ENCODE data around the gene TRIM47.
"Not testable (repeated sequence)": the region's sequence is repeated elsewhere in the genome, so short reads cannot be mapped to it uniquely, and the experiment has no call there.

TRIM47 gene

DNA sequence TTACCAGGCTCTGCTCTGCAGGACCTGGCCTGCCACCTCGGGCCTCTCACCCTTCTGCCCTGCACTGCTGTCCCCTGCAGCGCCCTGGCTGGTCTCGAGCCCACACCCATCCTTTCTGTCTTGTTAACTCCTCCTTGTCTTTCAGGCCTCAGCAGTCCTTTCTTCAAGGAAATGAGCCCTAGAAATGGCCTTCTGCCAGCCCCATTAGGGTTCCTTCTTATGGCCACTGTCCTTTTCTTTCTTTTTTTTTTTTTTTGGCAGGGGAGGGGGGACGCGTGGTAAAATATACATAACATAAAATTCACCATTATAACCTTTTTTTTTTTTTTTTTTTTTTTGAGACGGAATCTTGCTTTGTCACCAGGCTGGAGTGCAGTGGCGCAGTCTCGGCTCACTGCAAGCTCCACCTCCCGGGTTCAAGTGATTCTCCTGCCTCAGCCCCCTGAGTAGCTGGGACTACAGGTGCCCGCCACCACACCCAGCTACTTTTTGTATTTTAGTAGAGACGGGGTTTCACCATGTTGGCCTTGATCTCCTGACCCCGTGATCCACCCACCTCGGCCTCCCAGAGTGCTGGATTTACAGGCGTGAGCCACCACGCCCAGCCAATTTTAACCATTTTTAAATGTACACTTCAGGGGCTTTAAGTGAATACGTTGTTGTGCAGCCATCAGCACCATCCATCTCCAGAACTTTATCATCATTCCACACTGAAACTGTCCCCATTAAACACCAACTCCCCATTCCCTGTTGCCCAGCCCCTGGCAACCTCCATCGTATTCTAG, 12.8 kb downstream of the TRIM47 start:
- DNase-seq: not testable (repeated sequence)

DNA sequence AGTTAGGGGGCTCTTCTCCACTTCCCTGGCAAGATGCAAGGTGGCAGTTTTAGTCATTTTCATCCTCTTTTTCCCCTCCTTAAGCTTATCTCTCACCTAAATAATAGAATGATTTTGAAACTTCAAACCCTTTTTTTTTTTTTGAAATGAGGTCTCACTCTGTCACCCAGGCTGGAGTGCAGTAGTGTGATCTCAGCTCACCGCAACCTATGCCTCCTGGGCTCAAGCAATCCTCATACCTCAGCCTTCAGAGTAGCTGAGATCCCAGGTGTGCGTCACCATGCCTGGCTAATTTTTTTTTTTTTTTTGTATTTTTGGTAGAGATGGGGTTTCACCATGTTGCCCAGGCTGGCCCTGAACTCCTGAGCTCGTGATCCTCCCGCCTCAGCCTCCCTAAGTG, 13.5 kb downstream of the TRIM47 start:
- peak; percentile 38 for DNase-seq

- DNase-seq: peak; percentile 68
Observed at GRCh38 chr17:75864448-75864871, 13.9 kb downstream of the TRIM47 start.

DNA sequence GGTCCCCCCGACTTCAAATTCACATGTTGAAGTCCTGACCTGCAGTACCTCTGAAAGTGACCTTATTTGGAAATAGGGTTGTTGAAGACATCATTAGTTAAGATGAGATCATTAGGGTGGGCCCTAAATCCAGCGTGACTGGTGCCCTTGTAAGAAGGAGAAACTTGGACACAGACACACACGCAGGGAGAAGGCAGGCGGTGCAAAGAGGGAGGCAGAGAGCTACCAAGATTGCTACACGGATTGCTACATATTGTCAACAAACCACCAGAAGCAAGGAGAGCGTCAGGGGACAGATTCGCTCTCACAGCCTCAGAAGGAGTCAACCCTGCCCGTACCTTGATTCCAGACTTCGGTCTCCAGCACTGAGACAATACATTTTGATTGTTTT, 16.5 kb downstream of the TRIM47 start:
- no peak for DNase-seq

DNA sequence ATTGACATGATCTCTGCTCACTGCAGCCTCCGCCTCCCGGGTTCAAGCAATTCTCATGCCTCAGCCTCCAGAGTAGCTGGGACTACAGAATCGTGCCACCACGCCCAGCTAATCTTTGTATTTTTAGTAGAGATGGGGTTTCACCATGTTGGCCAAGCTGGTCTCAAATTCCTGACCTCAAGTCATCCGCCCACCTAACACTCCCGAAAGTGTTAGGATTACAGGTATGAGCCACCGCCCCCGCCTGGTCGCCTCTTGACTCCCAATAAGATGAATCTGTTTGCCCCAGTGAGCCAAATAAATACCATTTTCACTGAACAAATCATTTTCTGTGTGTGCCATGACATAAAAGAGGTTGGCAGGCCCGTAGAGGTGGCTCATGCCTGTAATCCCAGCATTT, 19.0 kb downstream of the TRIM47 start:
- DNase-seq: not testable (repeated sequence)

- no peak for DNase-seq
Observed at GRCh38 chr17:75856062-75856756, 22.2 kb downstream of the TRIM47 start.

GRCh38 chr17:75855310-75856061, 22.9 kb downstream of the TRIM47 start, which contains the start of gene WBP2:
WBP2 (minus strand) TSS chr17:75855335; CDS start chr17:75855297, 38 bp downstream.
- peak; percentile 100 for DNase-seq

GRCh38 chr17:75854881-75855309, 23.5 kb downstream of the TRIM47 start:
- no peak for DNase-seq

DNA sequence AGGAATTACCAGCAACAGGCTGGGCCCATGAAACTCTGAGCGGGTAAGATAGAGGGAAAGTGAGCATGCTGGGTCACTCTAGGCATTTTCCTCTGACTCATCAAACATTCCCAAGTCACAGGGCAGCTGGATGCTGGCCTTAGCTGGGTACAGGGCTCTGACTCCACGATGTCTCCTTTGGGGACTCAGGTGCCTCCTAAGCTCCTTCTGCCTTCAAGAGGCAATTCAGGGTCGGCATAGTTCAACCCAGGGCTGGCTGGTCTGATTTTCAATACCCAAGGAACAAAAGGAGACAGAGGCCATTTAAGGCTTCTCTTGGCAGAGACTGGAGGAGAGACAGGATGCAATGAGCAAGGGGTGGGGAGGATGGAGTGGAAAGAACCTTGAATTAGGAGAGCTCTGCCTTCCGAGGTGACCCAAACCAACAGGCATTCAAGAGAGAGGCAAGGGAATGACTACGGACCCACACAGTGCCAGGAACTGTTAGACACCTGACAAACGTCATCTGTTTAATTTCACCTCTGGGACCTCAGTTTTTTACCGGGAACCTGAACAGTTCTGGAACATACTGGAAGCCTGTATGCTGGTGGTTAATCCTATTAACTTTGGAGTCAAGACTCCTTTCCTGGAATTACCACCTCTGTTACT, 24.2 kb downstream of the TRIM47 start:
- no peak for DNase-seq

DNA sequence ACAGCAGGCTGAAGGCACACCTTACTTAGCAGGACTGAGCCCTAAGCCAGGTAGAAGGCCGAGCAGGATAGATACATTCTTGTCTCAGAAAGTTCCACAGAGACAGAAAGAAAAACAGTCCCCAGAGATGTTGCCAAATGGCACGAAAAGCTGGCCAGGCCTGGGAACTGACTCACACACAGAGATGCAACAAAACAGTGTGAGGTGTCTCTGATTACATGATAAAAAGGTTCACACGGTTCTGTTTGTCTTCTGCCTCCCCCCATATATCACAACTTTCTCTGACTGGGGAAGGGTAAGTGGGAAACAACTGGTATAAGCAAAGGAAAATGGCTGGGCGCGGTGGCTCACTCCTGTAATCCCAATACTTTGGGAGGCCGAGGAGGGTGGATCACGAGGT, 24.9 kb downstream of the TRIM47 start:
- no peak for DNase-seq

- DNase-seq: not testable (repeated sequence)
Observed at GRCh38 chr17:75851693-75851991, 26.7 kb downstream of the TRIM47 start.

DNA sequence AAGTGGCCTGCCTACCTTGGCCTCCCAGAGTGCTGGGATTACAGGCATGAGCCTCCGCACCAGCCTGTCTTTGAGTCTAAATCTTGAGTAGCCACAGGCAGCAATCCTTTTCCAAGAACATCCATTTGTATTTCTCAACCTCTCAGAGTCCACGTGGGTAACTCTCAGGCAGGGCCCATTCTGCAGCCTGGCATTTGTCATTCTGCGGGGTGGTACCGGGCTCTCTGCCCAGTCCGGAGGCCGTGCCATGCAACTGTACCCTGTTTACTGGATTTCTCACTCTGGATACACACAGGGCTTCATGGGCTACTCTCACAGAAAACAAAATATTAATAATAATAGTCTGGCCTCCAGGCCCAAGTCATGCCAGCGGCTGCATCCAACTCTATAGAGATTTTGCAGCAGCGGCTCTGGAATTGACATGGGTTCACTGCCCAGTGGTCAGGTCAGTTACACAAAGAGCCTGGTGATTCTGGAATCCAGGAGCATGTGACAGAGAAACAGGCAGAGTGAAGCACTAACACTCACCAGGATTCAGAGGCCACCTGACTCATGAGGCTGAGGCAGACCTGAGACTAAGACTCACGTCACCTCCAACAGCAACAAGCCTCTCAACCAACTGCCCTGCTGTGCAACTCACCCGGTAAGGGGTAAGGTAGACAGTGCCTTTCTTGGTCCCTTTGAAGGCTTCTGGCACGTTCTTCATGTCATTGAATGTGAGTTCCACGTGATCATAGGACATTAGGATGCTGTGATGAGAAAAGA, 27.3 kb downstream of the TRIM47 start:
- no peak for DNase-seq

DNA sequence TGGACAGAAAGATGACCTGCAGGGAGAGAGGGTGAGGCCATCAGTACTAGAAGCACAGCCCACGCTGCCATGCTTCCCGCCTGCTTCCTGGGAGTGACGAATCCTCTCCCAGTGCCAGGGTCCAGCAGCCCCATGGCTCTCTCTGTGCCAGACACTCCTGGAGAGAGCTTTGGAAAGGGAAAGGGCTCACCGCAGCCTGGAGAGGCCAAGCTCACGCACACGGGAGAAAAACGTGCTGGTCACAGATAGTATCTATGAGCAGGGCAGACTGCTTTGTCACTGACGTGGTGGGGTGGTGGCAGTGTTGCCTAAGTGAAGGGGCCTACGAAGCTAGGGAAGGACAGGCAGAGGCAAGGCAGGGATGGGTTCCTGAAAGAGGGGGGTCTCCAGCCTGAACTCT, 28.7 kb downstream of the TRIM47 start:
- DNase-seq: no peak

DNA sequence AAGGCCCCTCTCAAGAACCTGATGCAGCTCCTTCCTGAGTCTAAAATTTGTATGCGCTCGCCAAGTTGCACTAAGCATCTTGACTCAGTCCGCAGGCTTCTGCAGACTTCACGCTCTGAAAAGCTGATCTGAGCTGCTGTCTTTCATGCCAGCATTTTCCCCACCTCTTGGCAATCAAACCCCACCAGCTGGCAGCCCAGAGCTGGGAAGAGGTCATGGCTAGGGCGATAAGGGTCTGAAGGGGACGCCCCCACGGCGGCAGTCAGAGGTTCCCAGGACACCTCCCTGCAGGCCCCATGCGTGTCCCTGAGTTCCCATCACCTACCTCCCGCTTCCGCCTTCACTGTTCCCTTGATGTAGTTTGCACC, 29.1 kb downstream of the TRIM47 start:
- DNase-seq: no peak

DNA sequence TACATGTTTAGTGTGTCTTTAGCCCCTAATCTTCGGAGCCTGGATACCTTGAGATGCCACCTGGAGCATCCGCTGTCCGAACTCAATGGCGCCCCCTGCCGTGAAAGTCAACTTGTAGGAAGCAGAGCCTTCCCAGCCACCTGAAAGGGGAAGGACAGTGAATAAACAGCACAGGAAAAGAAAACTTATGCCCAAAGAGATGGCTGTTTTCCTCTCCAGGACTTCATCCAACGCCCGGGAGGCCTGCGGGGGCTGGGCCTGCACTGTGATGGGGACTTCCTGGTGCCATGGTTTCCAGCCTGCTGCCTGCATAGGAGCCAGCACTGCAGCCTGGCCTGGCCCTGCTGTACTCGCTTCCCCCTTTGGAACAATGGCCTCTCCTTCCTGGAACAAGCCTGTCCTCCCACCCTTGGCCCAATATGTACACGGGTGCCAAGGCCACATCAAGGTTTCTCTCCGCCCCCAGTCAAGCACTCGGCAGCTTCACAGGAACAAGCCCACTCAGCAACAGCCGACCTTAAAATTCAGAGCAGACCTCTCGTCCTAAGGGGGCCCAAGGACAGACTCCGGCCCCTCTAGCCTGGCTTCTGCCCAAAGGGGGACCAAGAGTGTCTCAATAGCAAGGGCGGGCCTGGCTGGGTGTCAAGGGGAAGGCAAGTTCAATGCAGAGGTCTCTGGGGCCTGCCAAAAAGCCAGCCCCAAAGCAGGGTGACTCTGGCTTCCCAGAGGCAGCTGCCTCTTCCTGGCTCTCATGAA, 29.7 kb downstream of the TRIM47 start:
- peak; percentile 82 for DNase-seq

DNA sequence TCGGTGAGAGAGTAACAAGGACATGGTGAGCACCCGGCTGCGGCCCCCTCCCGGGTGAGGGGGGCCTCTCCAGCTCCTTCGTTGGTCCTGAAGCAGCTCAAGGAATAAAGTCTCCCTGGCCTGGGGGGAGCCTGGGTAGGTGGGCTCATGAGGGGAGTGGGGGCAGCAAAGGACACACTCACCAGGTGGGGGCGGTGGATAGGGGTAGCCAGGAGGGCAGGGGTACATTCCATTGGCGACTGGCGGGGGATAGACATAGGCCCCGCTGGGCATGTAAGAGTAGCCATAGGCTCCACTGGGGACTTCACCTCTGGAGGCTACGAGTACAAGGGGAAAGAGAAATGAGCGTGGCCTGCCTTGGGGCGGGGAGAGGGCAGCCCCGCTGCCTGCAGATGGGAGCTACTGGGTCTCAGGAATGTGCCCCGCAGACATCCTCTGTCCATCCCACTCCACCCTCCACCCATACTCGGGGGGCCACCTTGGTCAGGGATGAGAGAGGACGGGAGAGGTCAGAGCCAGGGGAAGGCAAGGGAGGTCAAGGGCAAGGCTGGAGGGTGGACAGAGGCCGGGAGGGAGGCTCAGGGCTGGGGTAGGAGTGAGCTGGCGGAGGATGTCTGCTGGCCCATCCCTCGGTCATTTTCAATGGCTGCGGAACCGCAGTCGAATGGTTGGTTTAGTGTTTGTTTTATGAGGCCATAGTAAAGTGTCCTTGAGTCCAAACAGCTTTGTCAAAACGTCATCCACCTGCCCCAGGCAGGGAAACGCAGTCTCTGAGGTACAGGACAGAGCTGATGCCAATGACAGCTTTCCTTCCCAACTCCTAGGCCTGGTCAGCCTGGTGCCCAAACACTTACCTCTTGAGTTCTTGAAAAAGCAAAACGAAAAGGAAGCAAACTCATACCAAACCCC, 30.5 kb downstream of the TRIM47 start:
- no peak for DNase-seq

- no peak for DNase-seq
Observed at GRCh38 chr17:75846692-75847613, 31.4 kb downstream of the TRIM47 start.

DNA sequence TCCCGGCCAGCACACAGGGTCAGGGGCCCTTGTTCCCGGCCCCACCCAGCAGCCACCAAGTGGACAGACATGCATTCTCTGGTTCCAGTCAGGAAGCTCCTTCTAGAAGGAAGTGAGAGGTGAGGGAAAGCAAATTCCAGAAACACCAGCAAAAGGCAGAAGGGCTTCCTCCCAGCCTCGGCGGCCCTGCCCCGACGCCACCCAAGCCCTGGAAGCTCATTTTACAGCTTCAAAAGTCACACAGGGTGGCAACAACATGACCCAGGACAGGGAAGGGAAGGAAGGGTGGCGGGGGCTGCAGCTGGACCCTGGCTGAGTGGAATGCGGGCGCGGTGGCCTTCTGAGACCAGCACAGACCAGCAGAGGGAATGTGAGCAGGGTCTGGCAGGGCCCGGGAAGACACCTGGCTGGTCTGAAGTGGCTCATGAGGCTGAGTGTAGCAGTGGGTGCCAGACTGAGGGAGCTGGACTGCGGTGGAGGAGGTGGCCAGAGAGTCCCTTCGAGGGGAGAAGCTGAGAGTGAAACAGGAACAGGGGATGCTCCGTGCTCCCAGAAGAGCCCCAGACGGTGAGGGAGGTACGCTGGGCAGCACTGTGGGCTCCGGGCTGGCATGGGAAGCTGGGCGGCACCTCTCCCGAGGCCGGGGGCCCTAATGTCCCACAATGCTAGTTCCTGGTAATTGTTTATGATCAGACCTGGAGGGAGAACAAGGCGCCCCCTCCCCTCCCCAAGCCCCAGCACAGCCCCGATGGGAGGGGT, 32.3 kb downstream of the TRIM47 start:
- no peak for DNase-seq
